HG03520 (cell line): ENCODE results near the gene HAUS7.
"Not testable (repeated sequence)": the region's sequence is repeated elsewhere in the genome, so short reads cannot be mapped to it uniquely, and the experiment has no call there.

ENCODE experiments used
- ATAC-seq: cut with Tn5 transposase; IDR thresholded peaks from one replicate; pipeline ENCODE4 v1.9.1; 2021; ENCODE audit warnings: mild to moderate bottlenecking, moderate library complexity; ENCODE audit not compliant: unreplicated experiment

Gene HAUS7

DNA sequence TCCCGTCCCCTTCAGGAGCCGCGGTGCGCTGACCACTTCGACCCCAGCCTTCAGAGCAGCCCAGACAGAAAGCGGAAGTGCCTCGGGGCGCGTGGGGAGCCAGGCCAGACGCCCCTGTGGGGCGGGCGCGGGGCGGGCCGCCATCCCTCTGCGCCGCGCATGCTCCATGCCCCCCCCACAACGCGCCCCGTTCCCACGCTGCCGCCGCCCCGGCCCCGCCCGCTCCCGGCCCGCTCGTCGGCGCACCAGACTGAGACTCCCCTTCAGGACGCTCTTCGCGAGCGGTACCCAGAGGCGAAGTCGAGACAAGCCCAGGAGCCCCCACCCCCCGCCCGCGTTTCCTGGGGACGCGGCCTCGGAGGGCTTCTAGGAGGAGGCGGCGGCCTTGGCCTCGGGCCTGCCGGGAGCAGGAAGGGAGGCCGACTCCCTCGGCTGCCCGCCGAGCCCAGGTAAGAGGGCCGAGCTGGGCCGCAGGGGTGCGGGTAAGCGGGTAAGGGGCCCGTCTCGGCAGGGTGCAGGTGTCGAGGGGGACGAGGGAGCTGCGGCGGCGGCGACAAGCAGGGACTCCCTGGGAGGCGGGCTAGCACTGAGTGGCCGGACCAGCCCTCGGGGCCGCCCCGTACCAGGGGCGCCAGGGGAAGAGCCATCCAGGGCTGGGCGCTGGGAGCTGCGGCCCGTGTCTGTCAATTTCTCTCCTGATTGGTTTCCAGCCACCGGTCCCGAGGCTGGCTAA is 59.0 kb downstream of the HAUS7 start, which contains the start of gene ZFP92:
Gene ZFP92 (plus strand): TSS at position 218 of the 733 bp plus-strand sequence. CDS start 6,851 bp downstream, outside the sequence.
- ATAC-seq = no peak

DNA sequence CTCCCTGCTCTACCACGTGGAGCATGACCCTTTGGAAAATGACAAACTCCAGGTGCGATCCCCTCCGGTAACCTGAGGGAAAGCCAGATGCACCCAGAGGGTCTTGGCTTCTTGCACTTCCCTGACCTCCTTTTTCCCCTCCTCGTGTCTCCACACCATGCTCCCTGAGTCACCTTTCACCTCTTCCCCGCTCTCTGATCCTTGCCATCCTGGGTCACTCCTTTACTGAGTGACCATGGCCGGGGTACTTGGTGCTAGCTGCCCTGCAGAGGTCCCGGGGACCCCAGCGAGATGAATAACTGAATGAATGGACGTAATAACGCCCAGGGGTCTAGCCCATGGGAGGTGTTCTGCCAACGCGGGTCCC is 59.5 kb downstream of the HAUS7 start:
- ATAC-seq = no peak

DNA sequence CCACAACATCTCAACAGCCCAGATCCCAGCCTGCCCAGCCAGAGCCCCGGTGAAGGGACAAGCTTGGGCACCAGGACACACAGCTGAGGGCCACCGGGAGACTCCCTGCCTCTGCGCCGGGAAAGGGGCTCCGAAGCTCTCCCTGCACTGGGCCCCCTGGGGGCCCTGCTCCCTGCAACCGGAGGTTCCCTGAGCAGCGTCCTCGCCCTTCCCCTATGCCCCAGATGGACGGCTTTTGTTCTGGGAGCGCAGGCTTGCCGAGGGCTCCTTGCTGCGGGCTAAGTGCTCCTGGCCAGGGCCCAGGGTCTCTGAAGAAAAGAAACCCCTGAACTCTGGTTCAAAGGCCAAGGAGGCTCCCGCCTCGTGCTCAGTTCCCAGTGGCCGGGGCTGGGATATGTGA is 60.0 kb downstream of the HAUS7 start:
- no peak for ATAC-seq

- no peak for ATAC-seq
Observed at GRCh38 chrX:153409414-153410101, 60.8 kb downstream of the HAUS7 start.

- ATAC-seq = no peak
Observed at GRCh38 chrX:153408871-153409351, 61.5 kb downstream of the HAUS7 start.

- ATAC-seq = no peak
Observed at GRCh38 chrX:153408221-153408721, 62.1 kb downstream of the HAUS7 start.

DNA sequence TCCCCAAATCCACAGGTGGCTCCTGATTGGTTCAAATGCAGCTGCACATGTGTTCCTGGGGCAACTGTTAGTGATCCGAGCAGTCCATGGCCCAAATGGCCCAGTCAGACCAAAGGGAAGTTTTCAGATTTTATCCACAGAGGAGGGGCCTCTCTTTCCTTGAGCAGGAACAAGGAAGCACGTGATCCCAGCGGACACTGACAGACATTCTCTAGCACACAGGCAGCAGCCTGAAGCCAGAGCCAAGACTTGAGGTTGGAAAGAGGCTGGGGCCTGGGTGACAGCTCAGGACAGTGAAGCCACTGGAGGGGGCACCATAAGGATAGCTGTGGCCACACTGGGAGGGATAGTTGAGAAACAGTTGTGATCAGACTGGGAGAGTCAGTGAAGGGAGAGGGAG is 62.6 kb downstream of the HAUS7 start:
- ATAC-seq = no peak

GRCh38 chrX:153406903-153407302 is 63.5 kb downstream of the HAUS7 start:
- ATAC-seq = no peak

- ATAC-seq = no peak
Observed at GRCh38 chrX:153406011-153406410, 64.4 kb downstream of the HAUS7 start.

- ATAC-seq = no peak
Observed at GRCh38 chrX:153405426-153405825, 65.0 kb downstream of the HAUS7 start.

DNA sequence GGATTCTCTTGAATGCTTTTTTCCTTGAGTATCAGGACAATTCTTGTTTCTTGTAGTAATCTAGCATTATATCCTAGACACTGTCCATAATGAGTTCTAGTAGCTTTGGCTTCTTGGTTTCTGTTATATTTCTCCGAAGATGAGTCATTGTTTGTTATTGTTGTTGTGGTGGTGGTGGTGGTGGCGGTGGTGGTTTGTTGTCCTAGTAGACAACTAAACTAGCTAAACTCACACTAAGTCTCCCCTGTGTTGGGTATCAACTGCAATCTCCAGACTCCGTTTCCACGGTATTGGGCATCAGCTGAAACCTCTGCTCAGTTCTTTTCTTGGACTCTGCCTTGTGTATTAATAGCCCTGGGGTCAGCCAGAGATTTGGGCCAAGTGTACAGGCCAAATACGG is 66.0 kb downstream of the HAUS7 start:
- ATAC-seq = not testable (repeated sequence)

- no peak for ATAC-seq
Observed at GRCh38 chrX:153401133-153401764, 69.1 kb downstream of the HAUS7 start, which contains the start of gene PNMA6E. Gene PNMA6E (minus strand): TSS chrX:153401350. CDS start chrX:153398849, 2,501 bp downstream.

DNA sequence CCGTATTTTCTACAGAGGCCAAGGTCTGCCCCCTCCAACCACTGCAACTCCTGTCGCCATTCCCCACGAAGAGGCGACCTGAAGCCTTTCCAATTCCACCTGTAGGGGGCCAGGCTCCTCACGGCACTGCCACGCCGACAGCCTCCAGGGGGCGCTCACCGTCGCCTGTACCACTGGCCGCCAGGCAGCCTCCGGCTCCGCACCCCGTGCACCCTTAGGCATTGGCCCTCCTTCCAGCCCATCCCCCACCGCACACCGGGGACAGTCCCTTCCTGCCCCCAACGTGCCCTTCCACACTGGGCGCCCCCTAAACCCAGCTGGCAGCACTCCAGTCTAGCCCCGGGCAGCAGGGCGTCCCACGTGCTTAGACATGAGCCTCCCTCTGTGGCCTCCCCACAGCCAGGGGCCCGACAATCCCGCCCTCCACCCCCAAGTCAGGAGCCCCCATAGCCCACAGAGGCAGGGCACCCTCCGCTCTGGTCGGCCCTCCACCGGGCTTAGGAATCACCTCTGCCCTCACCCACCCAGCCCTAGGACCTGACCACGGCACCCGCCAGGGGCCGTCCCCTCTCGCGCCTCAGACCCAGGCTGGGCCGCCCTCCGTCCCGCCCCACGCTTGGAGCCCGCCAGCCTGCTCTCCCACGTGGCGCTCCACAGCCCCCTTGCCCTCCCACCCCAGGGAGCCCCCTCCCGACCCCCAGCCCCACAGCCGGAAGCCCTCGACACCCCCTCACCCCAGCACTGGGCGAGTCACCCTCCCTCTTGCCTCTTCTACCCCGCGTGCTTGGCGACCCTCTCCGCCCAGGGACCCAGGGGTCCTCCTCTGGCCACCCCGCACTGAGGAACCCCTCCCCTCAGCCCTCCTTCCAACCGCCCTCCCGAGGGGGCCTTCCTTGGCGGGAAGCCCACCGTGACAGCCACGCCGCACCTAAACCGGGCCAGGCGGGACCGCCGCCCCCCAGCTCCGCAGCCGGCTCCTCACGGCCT is 69.9 kb downstream of the HAUS7 start:
- ATAC-seq = no peak

- no peak for ATAC-seq
Observed at GRCh38 chrX:153398275-153398960, 72.0 kb downstream of the HAUS7 start.
